NCI-H146 treated with DMSO at 0.1 percent for 48 hours (cell line): ENCODE data around the gene CEP20.
"Not testable (repeated sequence)": the region's sequence is repeated elsewhere in the genome, so short reads cannot be mapped to it uniquely, and the experiment has no call there.

ENCODE experiments used
- DNase-seq: peaks from one replicate; lab custom pipeline; 2025; ENCODE audit not compliant: unreplicated experiment; lab: John Stamatoyannopoulos, UW

The CEP20 gene

GRCh38 chr16:15888072-15888976, at the start of gene CEP20:
CEP20 (minus strand) TSS chr16:15888603; CDS start chr16:15888585, 18 bp downstream.
- peak; percentile 98 for DNase-seq

GRCh38 chr16:15936809-15937208, 48.4 kb upstream of the CEP20 start:
- not testable (repeated sequence) for DNase-seq

- no peak for DNase-seq
These were observed 46.6 kb upstream of the CEP20 start for GRCh38 chr16:15934991-15935390.

- DNase-seq, result no peak
These were observed 45.4 kb upstream of the CEP20 start for GRCh38 chr16:15933781-15934180.

GRCh38 chr16:15932939-15933338, 44.5 kb upstream of the CEP20 start:
- DNase-seq, result no peak

- DNase-seq, result no peak
These were observed 40.1 kb upstream of the CEP20 start for GRCh38 chr16:15928261-15929104.

GRCh38 chr16:15925631-15926030, 37.2 kb upstream of the CEP20 start:
- peak; percentile 31 for DNase-seq

GRCh38 chr16:15924996-15925395, 36.6 kb upstream of the CEP20 start:
- no peak for DNase-seq

- DNase-seq, result no peak
These were observed 30.9 kb upstream of the CEP20 start for GRCh38 chr16:15919331-15919730.

- DNase-seq, result not testable (repeated sequence)
These were observed 29.9 kb upstream of the CEP20 start for GRCh38 chr16:15918314-15918713.

- no peak for DNase-seq
These were observed 27.9 kb upstream of the CEP20 start for GRCh38 chr16:15916323-15916722.

GRCh38 chr16:15915555-15916081, 27.2 kb upstream of the CEP20 start:
- DNase-seq, result no peak

GRCh38 chr16:15913046-15913698, 24.8 kb upstream of the CEP20 start:
- no peak for DNase-seq

- DNase-seq, result no peak
These were observed 22.8 kb upstream of the CEP20 start for GRCh38 chr16:15911198-15911597.

- peak; percentile 79 for DNase-seq
These were observed 19.6 kb upstream of the CEP20 start for GRCh38 chr16:15907863-15908478.

GRCh38 chr16:15906439-15906838, 18.0 kb upstream of the CEP20 start:
- DNase-seq, result no peak

GRCh38 chr16:15903960-15904359, 15.6 kb upstream of the CEP20 start:
- no peak for DNase-seq

GRCh38 chr16:15900901-15901500, 12.6 kb upstream of the CEP20 start:
- no peak for DNase-seq

GRCh38 chr16:15900357-15900756, 12.0 kb upstream of the CEP20 start:
- no peak for DNase-seq

GRCh38 chr16:15899538-15900100, 11.2 kb upstream of the CEP20 start:
- no peak for DNase-seq
